Measurements from ENCODE around the gene PLA2G4A.

The PLA2G4A gene

GRCh38 chr1:186875896-186876835 is 47.4 kb downstream of the PLA2G4A start:
- Mint-ChIP-seq H3K27ac (no peak overlapping the region), H3K27me3 (no peaks in the 10 kb centered on the region), H3K4me1 (ENCODE audit: low read depth) (no peaks in the 10 kb centered on the region), H3K9me3 (no peaks in the 10 kb centered on the region), H3K36me3 (ENCODE audit: low read depth) (no peaks in the 10 kb centered on the region), H3K4me3 (no peak overlapping the region)

- Mint-ChIP-seq H3K27ac (no peak overlapping the region), H3K4me3 (no peak overlapping the region), H3K4me1 (ENCODE audit: low read depth) (no peaks in the 10 kb centered on the region), H3K36me3 (ENCODE audit: low read depth) (no peaks in the 10 kb centered on the region), H3K9me3 (no peaks in the 10 kb centered on the region), H3K27me3 (no peaks in the 10 kb centered on the region)
Measured at GRCh38 chr1:186878356-186878755, 49.6 kb downstream of the PLA2G4A start.

- H3K27me3 Mint-ChIP-seq: no peaks in the 10 kb centered on the region
- no peak overlapping the region for H3K27ac Mint-ChIP-seq
- no peaks in the 10 kb centered on the region for H3K36me3 Mint-ChIP-seq (ENCODE audit: low read depth)
- no peak overlapping the region for H3K4me3 Mint-ChIP-seq
- no peaks in the 10 kb centered on the region for H3K4me1 Mint-ChIP-seq (ENCODE audit: low read depth)
- peaks cover 8% of the 10 kb centered on the region for H3K9me3 Mint-ChIP-seq
Measured at GRCh38 chr1:186880982-186881381, 52.2 kb downstream of the PLA2G4A start.

GRCh38 chr1:186882372-186883134 is 53.8 kb downstream of the PLA2G4A start:
- H3K4me3 Mint-ChIP-seq: no peak overlapping the region
- H3K9me3 Mint-ChIP-seq: peaks cover 8% of the 10 kb centered on the region
- H3K27me3 Mint-ChIP-seq: no peaks in the 10 kb centered on the region
- no peaks in the 10 kb centered on the region for H3K4me1 Mint-ChIP-seq (ENCODE audit: low read depth)
- no peaks in the 10 kb centered on the region for H3K36me3 Mint-ChIP-seq (ENCODE audit: low read depth)
- H3K27ac Mint-ChIP-seq: no peak overlapping the region

GRCh38 chr1:186884251-186884650 is 55.5 kb downstream of the PLA2G4A start:
- Mint-ChIP-seq H3K4me1 (ENCODE audit: low read depth) (no peaks in the 10 kb centered on the region), H3K4me3 (no peak overlapping the region), H3K27me3 (no peaks in the 10 kb centered on the region), H3K9me3 (peaks cover 8% of the 10 kb centered on the region), H3K27ac (no peak overlapping the region), H3K36me3 (ENCODE audit: low read depth) (no peaks in the 10 kb centered on the region)

GRCh38 chr1:186887203-186887602 is 58.5 kb downstream of the PLA2G4A start:
- H3K27ac Mint-ChIP-seq: no peak overlapping the region
- H3K27me3 Mint-ChIP-seq: no peaks in the 10 kb centered on the region

GRCh38 chr1:186888367-186888766 is 59.6 kb downstream of the PLA2G4A start:
- H3K36me3 Mint-ChIP-seq (ENCODE audit: low read depth): no peaks in the 10 kb centered on the region
- no peak overlapping the region for H3K27ac Mint-ChIP-seq
- no peak overlapping the region for H3K4me3 Mint-ChIP-seq
- no peaks in the 10 kb centered on the region for H3K27me3 Mint-ChIP-seq
- no peaks in the 10 kb centered on the region for H3K4me1 Mint-ChIP-seq (ENCODE audit: low read depth)
- H3K9me3 Mint-ChIP-seq: peaks cover 8% of the 10 kb centered on the region

More at GRCh38 chr1:186887203-186887602, 58.5 kb downstream of the PLA2G4A start:
- H3K4me3 Mint-ChIP-seq: no peak overlapping the region
- no peaks in the 10 kb centered on the region for H3K36me3 Mint-ChIP-seq (ENCODE audit: low read depth)
- peaks cover 8% of the 10 kb centered on the region for H3K9me3 Mint-ChIP-seq
- H3K4me1 Mint-ChIP-seq (ENCODE audit: low read depth): no peaks in the 10 kb centered on the region

GRCh38 chr1:186892936-186893335 is 64.2 kb downstream of the PLA2G4A start:
- H3K4me3 Mint-ChIP-seq: no peak overlapping the region
- no peak overlapping the region for H3K27ac Mint-ChIP-seq
- H3K36me3 Mint-ChIP-seq (ENCODE audit: low read depth): no peaks in the 10 kb centered on the region
- no peaks in the 10 kb centered on the region for H3K9me3 Mint-ChIP-seq
- no peaks in the 10 kb centered on the region for H3K27me3 Mint-ChIP-seq
- no peaks in the 10 kb centered on the region for H3K4me1 Mint-ChIP-seq (ENCODE audit: low read depth)

- Mint-ChIP-seq H3K4me1 (ENCODE audit: low read depth) (no peaks in the 10 kb centered on the region), H3K9me3 (no peaks in the 10 kb centered on the region), H3K27ac (no peak overlapping the region), H3K4me3 (no peak overlapping the region), H3K36me3 (ENCODE audit: low read depth) (no peaks in the 10 kb centered on the region), H3K27me3 (no peaks in the 10 kb centered on the region)
Measured at GRCh38 chr1:186894415-186894814, 65.7 kb downstream of the PLA2G4A start.

- Mint-ChIP-seq H3K4me1 (ENCODE audit: low read depth) (no peaks in the 10 kb centered on the region), H3K9me3 (no peaks in the 10 kb centered on the region), H3K36me3 (ENCODE audit: low read depth) (no peaks in the 10 kb centered on the region), H3K4me3 (no peak overlapping the region), H3K27ac (no peak overlapping the region), H3K27me3 (no peaks in the 10 kb centered on the region)
Measured at GRCh38 chr1:186896211-186896610, 67.5 kb downstream of the PLA2G4A start.

- Mint-ChIP-seq H3K9me3 (no peaks in the 10 kb centered on the region), H3K27me3 (no peaks in the 10 kb centered on the region), H3K4me1 (ENCODE audit: low read depth) (no peaks in the 10 kb centered on the region), H3K27ac (no peak overlapping the region), H3K4me3 (no peak overlapping the region), H3K36me3 (ENCODE audit: low read depth) (no peaks in the 10 kb centered on the region)
Measured at GRCh38 chr1:186897008-186897407, 68.3 kb downstream of the PLA2G4A start.

- Mint-ChIP-seq H3K9me3 (no peaks in the 10 kb centered on the region), H3K4me1 (ENCODE audit: low read depth) (no peaks in the 10 kb centered on the region), H3K27ac (no peak overlapping the region), H3K4me3 (no peak overlapping the region), H3K27me3 (no peaks in the 10 kb centered on the region), H3K36me3 (ENCODE audit: low read depth) (no peaks in the 10 kb centered on the region)
Measured at GRCh38 chr1:186899577-186899976, 70.8 kb downstream of the PLA2G4A start.

- Mint-ChIP-seq H3K4me1 (ENCODE audit: low read depth) (no peaks in the 10 kb centered on the region), H3K4me3 (no peak overlapping the region), H3K27me3 (no peaks in the 10 kb centered on the region), H3K27ac (no peak overlapping the region), H3K9me3 (no peaks in the 10 kb centered on the region), H3K36me3 (ENCODE audit: low read depth) (no peaks in the 10 kb centered on the region)
Measured at GRCh38 chr1:186899977-186900376, 71.2 kb downstream of the PLA2G4A start.

- Mint-ChIP-seq H3K27me3 (no peaks in the 10 kb centered on the region), H3K4me1 (ENCODE audit: low read depth) (no peaks in the 10 kb centered on the region), H3K27ac (no peak overlapping the region), H3K36me3 (ENCODE audit: low read depth) (no peaks in the 10 kb centered on the region), H3K4me3 (no peak overlapping the region), H3K9me3 (no peaks in the 10 kb centered on the region)
Measured at GRCh38 chr1:186900539-186901237, 71.9 kb downstream of the PLA2G4A start.

GRCh38 chr1:186901631-186902030 is 72.9 kb downstream of the PLA2G4A start:
- Mint-ChIP-seq H3K27me3 (no peaks in the 10 kb centered on the region), H3K27ac (no peak overlapping the region), H3K36me3 (ENCODE audit: low read depth) (no peaks in the 10 kb centered on the region), H3K9me3 (no peaks in the 10 kb centered on the region), H3K4me3 (no peak overlapping the region), H3K4me1 (ENCODE audit: low read depth) (no peaks in the 10 kb centered on the region)

All from stimulated activated naive CD8-positive, alpha-beta T cell treated with anti-CD3 and anti-CD28 coated beads, Interleukin-15, Interleukin-2, amounts not matched to agents 100 ng/mL and 50 ng/mL, for 24 hours (primary cell).